ENCODE data around the gene KBTBD2. TPM values are rescaled to one million over a fixed set of nuclear protein-coding genes. Genes with fewer than 3 reads are reported as not detected.
"Not testable (repeated sequence)": the region's sequence is repeated elsewhere in the genome, so short reads cannot be mapped to it uniquely, and the experiment has no call there.

The KBTBD2 gene
- total RNA-seq, result 10 to 100 TPM; 30.3 to 38.5 TPM

- DNase-seq (peak; percentile 91), ATAC-seq (peak; percentile 67)
- peaks cover 51% of the 10 kb centered on the region for H3K4me1 Mint-ChIP-seq
- peaks cover 28% of the 10 kb centered on the region for H3K36me3 Mint-ChIP-seq
- H3K9me3 Mint-ChIP-seq (ENCODE audit: low read depth), result no peaks in the 10 kb centered on the region
- H3K27me3 Mint-ChIP-seq, result no peaks in the 10 kb centered on the region
- CTCF ChIA-PET, result interaction anchor here (1.1 to 6.0 kb wide), 7 partner anchors 14 to 217 kb away, joined by 3 to 39 read pairs (median 5); partner anchors contain the start of gene RP9
- H3K4me3 Mint-ChIP-seq, result peak within 1 kb of the TSS; percentile 98
- H3K27ac Mint-ChIP-seq, result peak within 1 kb of the TSS; percentile 99
These were observed at the start of gene KBTBD2 for GRCh38 chr7:32891043-32891799. Gene KBTBD2, minus strand, starts transcription at chr7:32891760. Its CDS starts 12,156 bp downstream, at chr7:32879604.

GRCh38 chr7:32941181-32941580 lies 49.6 kb upstream of the KBTBD2 start:
- peaks cover 2% of the 10 kb centered on the region for H3K9me3 Mint-ChIP-seq (ENCODE audit: low read depth)
- peaks cover 19% of the 10 kb centered on the region for H3K27me3 Mint-ChIP-seq
- no peak overlapping the region for H3K27ac Mint-ChIP-seq
- ATAC-seq (no peak), DNase-seq (no peak)
- H3K36me3 Mint-ChIP-seq, result peaks cover 8% of the 10 kb centered on the region
- CTCF ChIA-PET, result interaction anchor here (0.6 to 6.2 kb wide), 4 partner anchors 9 to 95 kb away, joined by 3 to 27 read pairs (median 5); no protein-coding TSS in a partner anchor
- peak overlapping the region; percentile 82 for H3K4me3 Mint-ChIP-seq
- peaks cover 22% of the 10 kb centered on the region for H3K4me1 Mint-ChIP-seq

GRCh38 chr7:32937344-32938174 lies 46.0 kb upstream of the KBTBD2 start:
- Mint-ChIP-seq H3K36me3 (peaks cover 6% of the 10 kb centered on the region), H3K27me3 (peaks cover 6% of the 10 kb centered on the region), H3K4me3 (no peak overlapping the region), H3K9me3 (ENCODE audit: low read depth) (no peaks in the 10 kb centered on the region), H3K27ac (no peak overlapping the region), H3K4me1 (peaks cover 18% of the 10 kb centered on the region)
- DNase-seq (no peak), ATAC-seq (no peak)
- CTCF ChIA-PET, result interaction anchor here (0.6 to 6.2 kb wide), 5 partner anchors 10 to 1555 kb away, joined by 3 to 27 read pairs (median 3); no protein-coding TSS in a partner anchor

- H3K27ac Mint-ChIP-seq, result no peak overlapping the region
These were observed 45.1 kb upstream of the KBTBD2 start for GRCh38 chr7:32936689-32937088.

DNA sequence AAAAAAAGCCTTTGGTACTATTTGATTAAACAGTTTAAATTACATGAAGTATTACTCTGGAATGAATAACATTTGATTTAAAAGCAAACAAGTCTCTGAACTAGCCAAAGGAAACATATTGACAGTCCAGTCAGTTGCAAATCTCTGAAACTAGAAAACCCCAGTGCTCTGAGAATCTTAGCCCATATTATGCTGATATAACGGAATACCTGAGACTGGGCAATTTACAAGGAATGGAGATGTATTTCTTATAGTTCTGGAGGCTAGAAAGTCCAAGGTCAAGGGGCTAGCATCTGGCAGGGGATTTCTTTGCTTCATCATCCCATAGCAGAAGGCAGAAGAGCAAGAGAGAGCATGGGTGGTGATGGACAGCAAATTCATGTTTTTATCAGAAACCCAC lies 44.0 kb upstream of the KBTBD2 start:
- no peak for DNase-seq
- Mint-ChIP-seq H3K36me3 (peaks cover 6% of the 10 kb centered on the region), H3K27ac (no peak overlapping the region), H3K4me1 (peaks cover 7% of the 10 kb centered on the region), H3K27me3 (no peaks in the 10 kb centered on the region), H3K4me3 (no peak overlapping the region), H3K9me3 (ENCODE audit: low read depth) (no peaks in the 10 kb centered on the region)
- no peak for ATAC-seq
- CTCF ChIA-PET, result no interaction called here

More at GRCh38 chr7:32936689-32937088, 45.1 kb upstream of the KBTBD2 start:
- ATAC-seq (no peak), DNase-seq (no peak)
- peaks cover 3% of the 10 kb centered on the region for H3K27me3 Mint-ChIP-seq
- peaks cover 6% of the 10 kb centered on the region for H3K36me3 Mint-ChIP-seq
- H3K4me1 Mint-ChIP-seq, result peaks cover 12% of the 10 kb centered on the region
- CTCF ChIA-PET, result interaction anchor here (1.2 to 6.2 kb wide), 2 partner anchors 9 to 90 kb away, joined by 3 to 27 read pairs; no protein-coding TSS in a partner anchor
- H3K4me3 Mint-ChIP-seq, result no peak overlapping the region
- no peaks in the 10 kb centered on the region for H3K9me3 Mint-ChIP-seq (ENCODE audit: low read depth)

DNA sequence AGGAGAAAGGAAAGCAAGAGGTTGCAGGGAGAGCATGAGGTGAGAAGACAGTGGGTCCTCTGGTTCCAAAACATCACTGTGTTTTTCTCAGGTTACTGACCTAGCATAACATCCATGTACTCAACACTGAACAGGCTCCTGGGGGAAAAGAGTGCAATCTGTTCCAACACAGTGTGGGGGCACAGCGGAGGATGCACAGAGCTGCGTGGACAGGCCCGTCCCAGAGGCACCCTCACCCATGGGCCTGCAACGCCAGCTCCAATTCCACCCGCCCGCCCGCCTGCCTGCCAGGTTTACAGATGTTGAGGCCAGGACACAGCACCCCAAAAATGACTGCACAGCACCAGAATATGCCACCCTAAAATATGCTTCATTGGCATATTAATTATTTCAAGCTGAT lies 38.8 kb upstream of the KBTBD2 start:
- Mint-ChIP-seq H3K36me3 (peaks cover 4% of the 10 kb centered on the region), H3K9me3 (ENCODE audit: low read depth) (no peaks in the 10 kb centered on the region), H3K4me3 (no peak overlapping the region), H3K27me3 (no peaks in the 10 kb centered on the region), H3K27ac (no peak overlapping the region), H3K4me1 (no peaks in the 10 kb centered on the region)
- CTCF ChIA-PET, result interaction anchor here (1.3 kb wide), 1 partner anchor 13 kb away, joined by 4 read pairs; no protein-coding TSS in a partner anchor
- ATAC-seq (no peak), DNase-seq (no peak)

- peaks cover 4% of the 10 kb centered on the region for H3K36me3 Mint-ChIP-seq
- no peaks in the 10 kb centered on the region for H3K27me3 Mint-ChIP-seq
- no peak overlapping the region for H3K4me3 Mint-ChIP-seq
- no peaks in the 10 kb centered on the region for H3K4me1 Mint-ChIP-seq
- no peaks in the 10 kb centered on the region for H3K9me3 Mint-ChIP-seq (ENCODE audit: low read depth)
- DNase-seq (no peak), ATAC-seq (no peak)
- CTCF ChIA-PET, result interaction anchor here (1.3 kb wide), 1 partner anchor 13 kb away, joined by 4 read pairs; no protein-coding TSS in a partner anchor
- H3K27ac Mint-ChIP-seq, result no peak overlapping the region
These were observed 38.0 kb upstream of the KBTBD2 start for GRCh38 chr7:32929430-32930143.

DNA sequence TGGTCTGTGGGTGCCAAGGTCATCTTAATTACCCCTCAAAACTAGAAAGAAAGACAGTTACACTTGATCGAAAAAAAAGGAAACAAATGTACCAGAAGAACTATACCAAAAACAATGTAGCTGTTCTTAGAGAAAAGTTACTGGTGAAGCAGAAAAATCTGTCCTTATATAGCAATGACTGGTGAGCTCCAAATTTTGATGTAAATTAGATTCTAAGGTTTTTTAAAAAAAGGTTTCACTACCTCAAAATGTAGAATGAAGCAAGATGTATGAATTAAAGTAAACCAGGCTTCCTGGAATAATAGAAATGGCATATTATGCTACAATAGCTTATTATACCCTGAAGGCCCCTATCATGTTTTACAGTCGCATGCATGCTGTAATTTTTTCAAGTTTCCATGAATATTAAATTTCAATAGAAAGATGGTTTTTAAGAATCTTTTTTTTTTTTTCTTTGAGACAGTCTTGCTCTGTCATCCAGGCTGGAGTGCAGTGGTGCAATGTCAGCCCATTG lies 37.3 kb upstream of the KBTBD2 start:
- Mint-ChIP-seq H3K9me3 (ENCODE audit: low read depth) (no peaks in the 10 kb centered on the region), H3K27me3 (no peaks in the 10 kb centered on the region), H3K27ac (no peak overlapping the region), H3K36me3 (peaks cover 4% of the 10 kb centered on the region), H3K4me3 (no peak overlapping the region), H3K4me1 (no peaks in the 10 kb centered on the region)
- no peak for DNase-seq
- CTCF ChIA-PET, result no interaction called here
- no peak for ATAC-seq

DNA sequence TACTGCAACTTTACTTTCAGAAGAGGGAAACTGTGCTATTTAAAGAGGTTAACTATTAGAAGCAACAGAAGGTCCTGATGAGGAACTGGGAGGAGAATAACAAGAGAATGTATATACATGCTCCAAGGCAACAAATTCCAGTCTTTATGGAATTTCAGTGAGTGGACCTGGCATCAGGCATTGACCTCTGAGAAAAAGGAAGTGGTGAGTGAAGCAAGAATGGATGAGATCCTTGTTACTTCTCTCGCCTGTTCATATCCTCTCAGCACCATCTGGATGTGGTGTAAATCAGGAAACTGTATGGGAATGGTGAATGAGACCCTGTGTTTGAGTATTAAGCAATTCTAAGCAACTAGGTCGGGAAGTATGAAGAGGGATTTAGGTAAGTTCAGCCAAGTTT lies 30.3 kb upstream of the KBTBD2 start:
- Mint-ChIP-seq H3K9me3 (ENCODE audit: low read depth) (no peaks in the 10 kb centered on the region), H3K36me3 (peaks cover 2% of the 10 kb centered on the region), H3K27me3 (no peaks in the 10 kb centered on the region), H3K4me1 (no peaks in the 10 kb centered on the region), H3K4me3 (no peak overlapping the region), H3K27ac (no peak overlapping the region)
- ATAC-seq (no peak), DNase-seq (no peak)
- CTCF ChIA-PET, result no interaction called here

DNA sequence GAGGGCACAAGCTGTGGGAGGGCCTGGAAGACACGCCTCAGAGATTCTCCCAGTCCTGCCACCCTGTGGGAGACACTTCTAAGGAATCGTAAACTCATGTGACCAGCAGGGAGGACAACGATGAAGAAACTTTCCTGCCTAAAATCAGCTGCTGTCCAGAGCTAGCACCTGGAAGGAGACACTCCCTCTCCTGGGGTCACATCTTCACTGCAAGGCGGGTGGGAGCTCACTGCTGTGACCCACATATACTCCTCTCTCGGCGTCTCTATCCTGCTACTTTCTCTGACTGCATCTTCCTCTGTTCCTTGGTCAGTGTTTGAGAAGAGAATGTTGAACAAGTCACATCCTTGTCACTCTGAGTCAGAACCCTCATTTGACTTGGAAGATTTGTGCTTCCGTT lies 25.4 kb upstream of the KBTBD2 start:
- H3K4me3 Mint-ChIP-seq; H3K36me3 Mint-ChIP-seq; H3K4me1 Mint-ChIP-seq; H3K27me3 Mint-ChIP-seq; ATAC-seq; H3K9me3 Mint-ChIP-seq (ENCODE audit: low read depth); DNase-seq; CTCF ChIA-PET; H3K27ac Mint-ChIP-seq: not testable (repeated sequence)

DNA sequence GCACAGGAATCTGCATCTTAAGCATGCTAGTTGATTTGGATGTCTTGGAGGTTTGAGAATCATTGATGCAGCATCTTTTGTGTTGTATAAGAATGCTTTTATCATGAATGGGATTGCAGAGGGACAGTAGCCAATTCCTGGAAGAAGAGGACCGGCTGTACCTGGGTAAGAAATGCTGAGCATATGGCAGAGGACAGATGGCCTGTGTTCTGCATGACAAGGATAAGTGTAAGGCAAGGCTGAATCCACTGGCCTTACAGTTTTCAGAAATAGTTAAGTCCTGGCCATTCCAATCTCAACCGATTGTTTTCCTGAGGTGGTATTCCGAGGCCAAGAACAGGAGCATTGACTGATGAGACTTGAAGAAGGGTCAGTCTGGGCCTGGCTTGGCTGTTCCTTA lies 24.4 kb upstream of the KBTBD2 start:
- no peaks in the 10 kb centered on the region for H3K9me3 Mint-ChIP-seq (ENCODE audit: low read depth)
- DNase-seq (no peak), ATAC-seq (no peak)
- CTCF ChIA-PET, result no interaction called here
- H3K36me3 Mint-ChIP-seq, result peaks cover 5% of the 10 kb centered on the region
- no peaks in the 10 kb centered on the region for H3K27me3 Mint-ChIP-seq
- H3K4me1 Mint-ChIP-seq, result no peaks in the 10 kb centered on the region
- H3K4me3 Mint-ChIP-seq, result no peak overlapping the region
- no peak overlapping the region for H3K27ac Mint-ChIP-seq

DNA sequence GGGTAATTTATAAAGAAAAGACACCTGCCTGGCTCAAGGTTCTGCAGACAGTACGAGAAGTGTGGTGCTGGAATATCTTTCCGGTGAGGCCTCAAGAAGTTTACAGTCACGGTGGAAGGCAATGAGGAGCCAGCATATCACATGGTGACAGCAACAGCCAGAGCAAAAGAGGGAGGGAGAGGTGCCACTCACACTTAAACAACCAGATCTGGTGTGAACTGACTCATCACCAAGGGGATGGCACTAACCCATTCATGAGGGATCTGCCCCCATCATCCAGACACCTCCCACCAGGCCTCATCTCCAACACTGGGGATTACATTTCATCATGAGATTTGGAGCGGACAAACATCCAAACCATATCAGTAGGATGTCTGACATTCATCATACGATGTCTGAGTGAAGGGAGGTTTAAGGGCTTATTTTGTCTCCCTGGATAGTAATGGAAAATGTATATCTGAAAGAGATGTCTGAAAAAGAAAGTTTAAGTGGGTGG lies 23.5 kb upstream of the KBTBD2 start:
- no peak for DNase-seq
- Mint-ChIP-seq H3K4me3 (no peak overlapping the region), H3K4me1 (no peaks in the 10 kb centered on the region), H3K27ac (no peak overlapping the region), H3K9me3 (ENCODE audit: low read depth) (no peaks in the 10 kb centered on the region), H3K27me3 (no peaks in the 10 kb centered on the region), H3K36me3 (peaks cover 5% of the 10 kb centered on the region)
- no peak for ATAC-seq
- CTCF ChIA-PET, result no interaction called here

- H3K36me3 Mint-ChIP-seq, result peaks cover 5% of the 10 kb centered on the region
- DNase-seq, result no peak
- CTCF ChIA-PET, result no interaction called here
- H3K27ac Mint-ChIP-seq, result no peak overlapping the region
- H3K4me1 Mint-ChIP-seq, result no peaks in the 10 kb centered on the region
- no peaks in the 10 kb centered on the region for H3K27me3 Mint-ChIP-seq
- no peaks in the 10 kb centered on the region for H3K9me3 Mint-ChIP-seq (ENCODE audit: low read depth)
- no peak overlapping the region for H3K4me3 Mint-ChIP-seq
- ATAC-seq, result no peak
These were observed 22.6 kb upstream of the KBTBD2 start for GRCh38 chr7:32914184-32914583.

Measured in activated CD8-positive, alpha-beta memory T cell treated with anti-CD3 and anti-CD28 coated beads, Interleukin-2, amount 10 ng/mL, durations not matched to agents 7 days and 5 days (primary cell).